ENCODE results near the gene KRT33B.
"Not testable (repeated sequence)": the region's sequence is repeated elsewhere in the genome, so short reads cannot be mapped to it uniquely, and the experiment has no call there.

KRT33B gene

DNA sequence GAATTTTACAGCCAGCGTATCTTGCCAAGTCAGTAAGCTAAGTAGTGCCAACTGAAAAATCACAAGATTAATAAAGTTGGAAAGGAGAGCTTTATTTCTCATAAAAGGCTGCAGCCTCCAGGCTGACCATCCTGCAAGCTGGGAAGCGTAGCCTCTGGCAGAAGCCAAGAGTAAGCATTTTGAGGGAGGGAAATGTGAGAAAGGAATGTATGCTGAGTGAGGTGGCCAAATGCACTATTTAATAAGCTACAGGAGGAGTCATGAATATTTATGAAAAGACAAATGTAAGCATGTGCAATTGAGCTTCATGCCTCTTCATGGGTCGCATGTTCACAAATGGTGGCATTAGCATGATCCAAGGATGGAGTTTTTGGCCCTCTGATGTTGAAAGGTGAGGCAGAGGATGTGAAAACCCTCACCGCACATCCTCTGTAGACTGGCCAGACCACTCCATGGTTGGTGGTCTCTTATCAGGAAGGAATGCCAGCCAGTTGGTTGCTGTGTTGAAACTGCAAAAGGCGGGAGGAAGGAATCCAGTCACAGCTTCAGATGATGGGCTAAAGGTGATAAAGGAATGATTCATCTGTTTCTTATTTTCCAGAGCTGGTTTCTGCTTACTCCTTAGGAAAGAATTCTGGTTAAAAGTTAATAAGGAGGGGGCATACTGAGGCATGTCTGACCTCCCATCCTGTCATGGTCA lies 9.2 kb downstream of the KRT33B start:
- Histone ChIP-seq H3K9ac (no peak overlapping the region), H4K20me1 (no peaks in the 10 kb centered on the region), H3K4me1 (no peaks in the 10 kb centered on the region), H3K4me3 (no peak overlapping the region), H3K4me2 (no peak overlapping the region), H3K27ac (no peak overlapping the region), H3K27me3 (no peaks in the 10 kb centered on the region), H3K36me3 (no peaks in the 10 kb centered on the region), H3K9me3 (replicated peaks in 1 of 11) (peaks cover 0 to 13% (median 5%) of the 10 kb centered on the region in 11 experiments; a peak in 10 of 22 replicates)
- TF ChIP-seq Cebpa-rat (IDR thresholded peaks at IDR 0.05) = no peak

- Histone ChIP-seq H3K9ac (no peak overlapping the region), H3K4me2 (peak overlapping the region in 4 of 11 experiments; percentile 27 to 57 (median 34); a peak in 6 of 22 replicates), H3K4me3 (no peak overlapping the region), H4K20me1 (no peaks in the 10 kb centered on the region), H3K9me3 (replicated peaks in 1 of 11) (peaks cover 0 to 6% (median 5%) of the 10 kb centered on the region in 11 experiments; a peak in 10 of 22 replicates), H3K27me3 (no peaks in the 10 kb centered on the region), H3K27ac (peak overlapping the region in 2 of 11 experiments; percentile 0 to 42; a peak in 1 of 22 replicates), H3K36me3 (no peaks in the 10 kb centered on the region), H3K4me1 (peaks cover 0 to 10% (median 2%) of the 10 kb centered on the region in 10 experiments; a peak in 7 of 20 replicates)
- TF ChIP-seq Cebpa-rat (IDR thresholded peaks at IDR 0.05) = peak in 1 of 11 experiments; percentile 43; a peak in 1 of 22 replicates
These were observed 15.1 kb downstream of the KRT33B start for GRCh38 chr17:41354536-41354935.

DNA sequence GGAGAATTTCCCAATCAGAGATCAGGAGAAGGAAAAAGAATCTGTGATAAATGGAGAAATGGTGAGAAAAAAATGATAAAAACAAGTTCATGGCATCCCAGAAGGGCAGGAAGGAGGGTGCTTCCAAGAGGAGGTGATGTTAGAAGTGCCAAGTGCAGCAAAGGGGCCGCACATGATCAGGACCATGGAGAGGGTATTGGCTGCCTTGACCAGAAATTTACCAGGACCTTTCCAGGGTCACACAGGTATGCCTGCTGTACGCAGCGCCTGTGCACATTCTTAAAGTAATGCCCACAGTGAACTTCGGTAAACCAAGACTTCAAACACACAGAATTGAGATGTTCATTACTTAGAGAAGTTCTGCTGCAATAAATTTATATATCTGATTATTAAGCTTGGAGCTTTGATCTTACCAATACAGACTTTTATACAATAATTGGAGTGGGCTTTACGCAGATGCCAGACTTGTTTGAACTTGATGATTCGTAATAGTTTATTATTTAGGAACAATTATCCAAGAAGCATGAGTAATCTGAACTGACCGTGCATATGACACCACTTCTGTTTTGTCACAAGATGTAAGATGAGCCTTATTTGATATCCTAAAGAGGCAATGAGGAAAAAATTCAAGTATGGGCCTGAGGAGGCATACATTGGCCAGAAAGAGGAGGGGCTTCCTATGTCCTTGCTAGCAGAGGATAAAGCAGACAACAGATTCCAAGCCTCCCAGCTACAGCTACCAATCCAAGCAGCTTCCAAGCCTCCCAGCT lies 16.8 kb downstream of the KRT33B start:
- Histone ChIP-seq H3K36me3 (no peaks in the 10 kb centered on the region), H3K9ac (no peak overlapping the region), H3K27me3 (no peaks in the 10 kb centered on the region), H3K4me1 (peaks cover 0 to 17% (median 2%) of the 10 kb centered on the region in 10 experiments; a peak in 7 of 20 replicates), H4K20me1 (no peaks in the 10 kb centered on the region), H3K4me3 (no peak overlapping the region), H3K27ac (no peak overlapping the region), H3K9me3 (replicated peaks in 1 of 11) (peaks cover 0 to 6% (median 5%) of the 10 kb centered on the region in 11 experiments; a peak in 10 of 22 replicates), H3K4me2 (no peak overlapping the region)
- no peak for TF ChIP-seq Cebpa-rat (IDR thresholded peaks at IDR 0.05)

- Histone ChIP-seq H3K4me1 (peaks cover 0 to 24% (median 2%) of the 10 kb centered on the region in 10 experiments; a peak in 7 of 20 replicates), H4K20me1 (no peaks in the 10 kb centered on the region), H3K4me2 (no peak overlapping the region), H3K4me3 (no peak overlapping the region), H3K36me3 (no peaks in the 10 kb centered on the region), H3K9ac (no peak overlapping the region), H3K27ac (no peak overlapping the region), H3K27me3 (no peaks in the 10 kb centered on the region), H3K9me3 (replicated peaks in 1 of 11) (peaks cover 0 to 3% (median 3%) of the 10 kb centered on the region in 11 experiments; a peak in 10 of 22 replicates)
- no peak for TF ChIP-seq Cebpa-rat (IDR thresholded peaks at IDR 0.05)
These were observed 18.4 kb downstream of the KRT33B start for GRCh38 chr17:41351177-41351576.

- H3K9ac ChIP-seq; H3K4me3 ChIP-seq; H3K4me2 ChIP-seq; H3K36me3 ChIP-seq; H3K9me3 ChIP-seq (replicated peaks in 1 of 11); H4K20me1 ChIP-seq; H3K27ac ChIP-seq; H3K27me3 ChIP-seq: not testable (repeated sequence)
- peaks cover 0 to 24% (median 2%) of the 10 kb centered on the region in 10 experiments; a peak in 7 of 20 replicates for H3K4me1 ChIP-seq
These were observed 19.2 kb downstream of the KRT33B start, which contains the start of gene KRT33A for GRCh38 chr17:41350381-41350878. TSS of gene KRT33A (minus strand) at chr17:41350828. CDS start at chr17:41350767, 61 bp downstream.

- Histone ChIP-seq H3K4me1 (peaks cover 0 to 14% (median 0%) of the 10 kb centered on the region in 10 experiments; a peak in 2 of 20 replicates), H3K9ac (no peak overlapping the region), H4K20me1 (no peaks in the 10 kb centered on the region), H3K36me3 (no peaks in the 10 kb centered on the region), H3K4me2 (0 out of 22 replicates have a peak overlapping the region, but pooled peaks of 1 of the 11 experiments have one; percentile 15), H3K9me3 (replicated peaks in 1 of 11) (peaks cover 2 to 8% (median 7%) of the 10 kb centered on the region in 11 experiments; a peak in 20 of 22 replicates), H3K27ac (no peak overlapping the region), H3K4me3 (no peak overlapping the region), H3K27me3 (no peaks in the 10 kb centered on the region)
- no peak for TF ChIP-seq Cebpa-rat (IDR thresholded peaks at IDR 0.05)
These were observed 21.5 kb downstream of the KRT33B start for GRCh38 chr17:41347869-41348760.

DNA sequence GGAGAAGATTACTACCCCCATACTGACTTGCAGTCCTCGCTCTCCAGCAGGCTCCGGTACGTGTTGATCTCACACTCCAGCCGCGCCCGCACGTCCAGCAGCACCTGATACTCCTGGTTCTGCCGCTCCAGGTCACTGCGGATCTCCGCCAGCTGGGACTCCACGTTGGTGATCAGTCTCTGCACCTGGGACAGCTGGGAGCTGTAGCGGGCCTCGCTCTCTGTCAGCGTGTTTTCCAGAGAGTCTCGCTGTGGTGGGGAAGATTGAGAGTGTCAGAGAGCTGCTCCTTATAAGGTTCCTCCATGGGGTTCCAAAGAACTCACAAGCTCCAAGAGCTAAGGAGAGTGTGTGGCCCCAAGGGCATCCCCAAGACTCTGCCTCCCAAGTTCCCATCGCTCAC lies 23.2 kb downstream of the KRT33B start:
- not testable (repeated sequence) for H4K20me1 ChIP-seq, H3K4me3 ChIP-seq, H3K36me3 ChIP-seq, H3K9ac ChIP-seq, H3K27me3 ChIP-seq, H3K4me2 ChIP-seq, H3K27ac ChIP-seq
- Histone ChIP-seq H3K9me3 (replicated peaks in 1 of 11) (peaks cover 19 to 25% (median 24%) of the 10 kb centered on the region in 11 experiments), H3K4me1 (peaks cover 0 to 15% (median 0%) of the 10 kb centered on the region in 10 experiments; a peak in 3 of 20 replicates)

DNA sequence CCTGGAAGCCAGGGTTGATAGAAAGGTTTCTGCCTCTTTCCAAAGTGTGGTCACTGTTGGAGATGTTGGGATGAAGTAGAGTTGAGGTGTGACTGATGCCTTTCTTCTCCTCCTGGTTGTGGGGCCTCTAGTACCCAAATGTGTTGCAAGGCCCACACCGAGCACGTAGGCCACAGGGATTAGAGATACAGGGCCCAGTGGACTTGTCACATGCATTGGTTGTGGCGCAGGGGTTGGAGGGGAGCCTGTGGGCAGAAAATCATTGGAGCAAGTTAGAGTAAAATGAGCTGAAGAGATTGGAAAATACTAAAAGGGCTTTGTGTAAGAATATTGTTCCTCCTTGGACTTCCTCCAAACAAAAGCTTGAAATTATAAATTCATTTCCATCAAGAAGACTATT lies 23.6 kb downstream of the KRT33B start:
- no peak overlapping the region for H3K9ac ChIP-seq
- H3K4me3 ChIP-seq = no peak overlapping the region
- H3K4me2 ChIP-seq = no peak overlapping the region
- no peaks in the 10 kb centered on the region for H4K20me1 ChIP-seq
- peaks cover 23 to 30% (median 26%) of the 10 kb centered on the region in 11 experiments for H3K9me3 ChIP-seq (replicated peaks in 1 of 11)
- no peaks in the 10 kb centered on the region for H3K27me3 ChIP-seq
- H3K36me3 ChIP-seq = no peaks in the 10 kb centered on the region
- no peak for TF ChIP-seq Cebpa-rat (IDR thresholded peaks at IDR 0.05)
- H3K27ac ChIP-seq = no peak overlapping the region
- H3K4me1 ChIP-seq = peaks cover 0 to 20% (median under 1%) of the 10 kb centered on the region in 10 experiments; a peak in 8 of 20 replicates

Data from BLaER1 treated with 17β-estradiol and CSF1 and Interleukin-3, amounts not matched to agents 10 nM and 100 nM (cell line).